ENCODE results near the gene DRD5.

DRD5 gene

GRCh38 chr4:9833421-9833820, 52.0 kb downstream of the DRD5 start:
- DNase-seq (ENCODE audit: low read depth in 1 of 2, low spot score in 1 of 2), result no peak
- TF ChIP-seq JUND (IDR thresholded peaks at IDR 0.05; ENCODE audit: low read depth), result no peak
- in situ Hi-C loops (cut with HindIII; ENCODE audit: low pct_unique_long_range_greater_than_20kb, low sequenced_read_pairs), result no loop called here

Measured in T47D (cell line).